Prostate gland (tissue), 2 donors: ENCODE data around the gene RALGPS1.

Experiments used
- POLR2AphosphoS5 ChIP-seq: sonication (generic); formaldehyde crosslinking; IDR thresholded peaks from one replicate; pipeline ENCODE4 v1.6.1; 2017; ENCODE audit warnings: antibody characterized with exemption
- TF ChIP-seq, protein P1 (sequence below), 4 experiments: fragments of 200-600 bp in 2 of 4; fragments of 450-650 bp in 2 of 4; sonication (generic) in 2 of 4; IDR thresholded peaks; 1 replicate in 3 of 4; 2 replicates in 1 of 4; pipeline ENCODE4 v1.5.1; 2016 to 2019; ENCODE audit warnings: antibody characterized with exemption in 4 of 4, mild to moderate bottlenecking in 2 of 4, moderate library complexity in 2 of 4

DNA sequence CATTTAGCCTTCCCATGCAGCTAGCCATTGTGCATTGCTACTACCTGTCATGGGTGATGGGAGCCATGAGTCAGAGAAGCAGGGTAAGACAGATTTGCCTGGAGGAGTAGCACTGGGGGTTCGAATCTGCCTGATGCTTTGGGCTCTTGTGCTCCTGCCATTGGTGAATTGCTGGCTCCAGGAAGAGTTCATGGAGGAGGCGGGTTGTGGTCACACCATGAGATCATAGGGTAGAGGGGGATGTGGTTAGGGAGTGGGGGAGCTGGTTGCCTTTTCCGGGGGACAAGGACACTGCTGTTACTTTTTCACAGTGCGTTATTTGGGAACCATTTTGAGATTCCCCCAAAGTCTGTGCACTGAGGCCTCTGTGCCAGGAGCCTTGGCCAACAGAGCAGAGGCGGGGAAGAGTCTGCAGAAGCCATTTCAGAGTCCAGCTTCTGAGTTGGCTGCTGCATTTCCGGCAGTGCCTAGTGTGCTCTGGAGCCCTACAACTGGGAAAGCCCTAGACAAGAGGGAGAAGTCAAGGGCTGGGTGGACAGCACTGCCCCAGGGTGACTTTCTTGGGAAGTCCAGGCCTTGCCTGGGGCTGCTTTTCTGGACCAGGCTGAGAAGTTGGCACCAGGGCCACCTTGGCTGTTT, 201.6 kb downstream of the RALGPS1 start:
- TF ChIP-seq, protein P1, sequence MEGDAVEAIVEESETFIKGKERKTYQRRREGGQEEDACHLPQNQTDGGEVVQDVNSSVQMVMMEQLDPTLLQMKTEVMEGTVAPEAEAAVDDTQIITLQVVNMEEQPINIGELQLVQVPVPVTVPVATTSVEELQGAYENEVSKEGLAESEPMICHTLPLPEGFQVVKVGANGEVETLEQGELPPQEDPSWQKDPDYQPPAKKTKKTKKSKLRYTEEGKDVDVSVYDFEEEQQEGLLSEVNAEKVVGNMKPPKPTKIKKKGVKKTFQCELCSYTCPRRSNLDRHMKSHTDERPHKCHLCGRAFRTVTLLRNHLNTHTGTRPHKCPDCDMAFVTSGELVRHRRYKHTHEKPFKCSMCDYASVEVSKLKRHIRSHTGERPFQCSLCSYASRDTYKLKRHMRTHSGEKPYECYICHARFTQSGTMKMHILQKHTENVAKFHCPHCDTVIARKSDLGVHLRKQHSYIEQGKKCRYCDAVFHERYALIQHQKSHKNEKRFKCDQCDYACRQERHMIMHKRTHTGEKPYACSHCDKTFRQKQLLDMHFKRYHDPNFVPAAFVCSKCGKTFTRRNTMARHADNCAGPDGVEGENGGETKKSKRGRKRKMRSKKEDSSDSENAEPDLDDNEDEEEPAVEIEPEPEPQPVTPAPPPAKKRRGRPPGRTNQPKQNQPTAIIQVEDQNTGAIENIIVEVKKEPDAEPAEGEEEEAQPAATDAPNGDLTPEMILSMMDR (IDR thresholded peaks at IDR 0.05) = no peak
- TF ChIP-seq POLR2AphosphoS5 = no peak
